A549 (cell line): ENCODE measurements around the gene UBE2L5. TPM values are rescaled to one million over a fixed set of nuclear protein-coding genes. Genes with fewer than 3 reads are reported as not detected.

Experiments used
- ATAC-seq, 2 experiments: fragments of 200-7000 bp in 1 of 2; fragments of >200 bp in 1 of 2; cut with Nextera tagmentation in 1 of 2; cut with Tn5 transposase in 1 of 2; 3 replicates each; pipeline versions ENCODE4 v1.8.0 to v1.9.1; 2018 to 2020; ENCODE audit warnings: mild to moderate bottlenecking in 1 of 2, moderate library complexity in 1 of 2
- CTCF ChIA-PET: fragments of 300-600 bp; sonication (Branson Sonifier 250); formaldehyde crosslinking; extraction: SDS; loops from one replicate; lab custom pipeline; 2021; ENCODE audit warnings: antibody characterized with exemption, inconsistent platforms; lab: Yijun Ruan, JAX
- POLR2A ChIA-PET: fragments of 350-600 bp; formaldehyde crosslinking; extraction: SDS; loops from one replicate; lab custom pipeline; 2021; ENCODE audit warnings: antibody characterized with exemption, inconsistent platforms; lab: Yijun Ruan, JAX
- DNase-seq, 2 experiments: peaks; one replicate each; pipeline versions ENCODE4 v3.0.0 to v3.0.0-alpha.2; 2011 to 2016; ENCODE audit warnings: low read depth in 1 of 2, low spot score in 1 of 2
- FAIRE-seq: peaks from 2 replicates; lab custom pipeline; 2011; peaks lifted over from hg19 to GRCh38; lab: Jason Lieb, UNC
- H3K27ac ChIP-seq, 2 experiments: fragments of >200 bp; sonication (Bioruptor Twin); formaldehyde crosslinking; 3 replicates each; pipeline ENCODE4 v1.5.1; 2016 to 2017
- H3K4me1 ChIP-seq: fragments of >200 bp; sonication (Bioruptor Twin); formaldehyde crosslinking; 3 replicates; pipeline ENCODE4 v1.6.1; 2016
- H3K4me2 ChIP-seq: fragments of >200 bp; sonication (Bioruptor Twin); formaldehyde crosslinking; 3 replicates; pipeline ENCODE4 v1.6.1; 2016
- H3K4me3 ChIP-seq: fragments of >200 bp; sonication (Bioruptor Twin); formaldehyde crosslinking; 3 replicates; pipeline ENCODE4 v1.5.1; 2016
- H3K9me3 ChIP-seq: fragments of >200 bp; sonication (Bioruptor Twin); formaldehyde crosslinking; 3 replicates; pipeline ENCODE4 v1.6.1; 2016
- BCL3 ChIP-seq: fragments of >200 bp; sonication (Bioruptor Twin); formaldehyde crosslinking; IDR thresholded peaks from 3 replicates; pipeline ENCODE4 v1.6.1; 2016
- BHLHE40 ChIP-seq: IDR thresholded peaks from 2 replicates; pipeline ENCODE4 v1.6.1; 2012; ENCODE audit warnings: low read depth, low read length, inconsistent platforms
- CBX2 ChIP-seq: fragments of 200-600 bp; sonication (generic); IDR thresholded peaks from 2 replicates; pipeline ENCODE4 v1.6.1; 2016; ENCODE audit warnings: low read depth, mild to moderate bottlenecking, borderline replicate concordance
- CHD4 ChIP-seq: fragments of 200-600 bp; sonication (generic); IDR thresholded peaks from 2 replicates; pipeline ENCODE4 v1.6.1; 2016; ENCODE audit warnings: antibody characterized with exemption, mild to moderate bottlenecking, borderline replicate concordance
- CTCF ChIP-seq: fragments of >200 bp; sonication (Bioruptor Twin); formaldehyde crosslinking; IDR thresholded peaks from 3 replicates; pipeline ENCODE4 v1.5.1; 2016
- E2F6 ChIP-seq: IDR thresholded peaks from 2 replicates; pipeline ENCODE4 v1.6.1; 2012; ENCODE audit warnings: low read depth, borderline replicate concordance
- EHF ChIP-seq: fragments of 250-450 bp; sonication (Bioruptor Pico); IDR thresholded peaks from 2 replicates; pipeline ENCODE4 v1.5.0; 2020; ENCODE audit warnings: mild to moderate bottlenecking
- EHMT2 ChIP-seq: fragments of 200-600 bp; sonication (generic); IDR thresholded peaks from 2 replicates; pipeline ENCODE4 v1.6.1; 2016; ENCODE audit warnings: antibody characterized with exemption, low read depth, mild to moderate bottlenecking, moderate library complexity
- ESRRA ChIP-seq: fragments of 150-350 bp; IDR thresholded peaks from 2 replicates; pipeline ENCODE4 v1.6.1; 2014; ENCODE audit warnings: mild to moderate bottlenecking, low read length, borderline replicate concordance
- FOSB ChIP-seq: fragments of 250-450 bp; sonication (Bioruptor Pico); IDR thresholded peaks from 2 replicates; pipeline ENCODE4 v1.5.0; 2020; ENCODE audit warnings: mild to moderate bottlenecking, moderate library complexity
- FOSL2 ChIP-seq, 2 experiments: fragments of 450-650 bp in 1 of 2; fragments of >200 bp in 1 of 2; sonication (Bioruptor Twin) in 1 of 2; formaldehyde crosslinking; IDR thresholded peaks; 2 replicates each; pipeline versions ENCODE4 v1.5.0 to v1.6.1; 2016 to 2020; ENCODE audit warnings: mild to moderate bottlenecking in 1 of 2, moderate library complexity in 1 of 2
- FOXS1 ChIP-seq: fragments of 250-450 bp; sonication (Bioruptor Pico); IDR thresholded peaks from 2 replicates; pipeline ENCODE4 v1.5.0; 2020; ENCODE audit warnings: mild to moderate bottlenecking, moderate library complexity
- HES2 ChIP-seq: fragments of >200 bp; sonication (Bioruptor Twin); formaldehyde crosslinking; IDR thresholded peaks from 2 replicates; pipeline ENCODE4 v1.6.1; 2016
- HMGXB4 ChIP-seq: fragments of 250-450 bp; sonication (Bioruptor Pico); IDR thresholded peaks from 2 replicates; pipeline ENCODE4 v1.5.0; 2021; ENCODE audit warnings: mild to moderate bottlenecking, moderate library complexity, borderline replicate concordance
- HOXA7 ChIP-seq: fragments of 250-450 bp; sonication (Bioruptor Pico); IDR thresholded peaks from 2 replicates; pipeline ENCODE4 v1.5.0; 2020; ENCODE audit warnings: mild to moderate bottlenecking, moderate library complexity
- KDM1A ChIP-seq: fragments of 200-600 bp; sonication (generic); IDR thresholded peaks from 2 replicates; pipeline ENCODE4 v1.6.1; 2016; ENCODE audit warnings: low read depth, mild to moderate bottlenecking
- MAFK ChIP-seq: fragments of 450-650 bp; IDR thresholded peaks from 2 replicates; pipeline ENCODE4 v1.6.1; 2014; ENCODE audit not compliant: partially characterized antibody
- MAX ChIP-seq: IDR thresholded peaks from 2 replicates; pipeline ENCODE4 v1.6.1; 2012
- MAZ ChIP-seq: fragments of 150-350 bp; IDR thresholded peaks from 2 replicates; pipeline ENCODE4 v1.6.1; 2014; ENCODE audit warnings: antibody characterized with exemption, low read depth, low read length, borderline replicate concordance
- PBX3 ChIP-seq: IDR thresholded peaks from 2 replicates; pipeline ENCODE4 v1.6.1; 2012
- PHF8 ChIP-seq: fragments of 200-600 bp; sonication (generic); IDR thresholded peaks from 2 replicates; pipeline ENCODE4 v1.6.1; 2016; ENCODE audit warnings: low read depth, mild to moderate bottlenecking, antibody characterized with exemption, moderate library complexity, borderline replicate concordance
- RNF2 ChIP-seq: fragments of 200-600 bp; sonication (generic); IDR thresholded peaks from 2 replicates; pipeline ENCODE4 v1.6.1; 2016; ENCODE audit warnings: low read depth, mild to moderate bottlenecking, antibody characterized with exemption, moderate library complexity, borderline replicate concordance
- TP53 ChIP-seq: fragments of 250-450 bp; sonication (Bioruptor Pico); IDR thresholded peaks from 2 replicates; pipeline ENCODE4 v1.5.0; 2021; ENCODE audit warnings: mild to moderate bottlenecking, moderate library complexity
- ZC3H11A ChIP-seq: fragments of 450-650 bp; IDR thresholded peaks from 2 replicates; pipeline ENCODE4 v1.6.1; 2014; ENCODE audit warnings: antibody characterized with exemption, mild to moderate bottlenecking
- ZSCAN20 ChIP-seq: fragments of 250-450 bp; sonication (Bioruptor Pico); IDR thresholded peaks from 2 replicates; pipeline ENCODE4 v1.8.0; 2022; ENCODE audit warnings: mild to moderate bottlenecking, moderate library complexity
- WGBS: methylation state at CpG from one replicate; pipeline ENCODE4 v1.1.6; 2017; ENCODE audit errors: missing lambda C conversion rate; 5-methylcytosine and 5-hydroxymethylcytosine counted together
- polyA plus RNA-seq, 4 experiments: library from polyadenylated mRNA; depleted of rRNA in 3 of 4; stranded (reverse); fragments of >200 nt; fragmentation: RNase III in 1 of 4; extraction: RNeasy Plus Mini Kit Qiagen cat#74134 plus additional on column Dnase treatment in 1 of 4; gene quantifications; 2 replicates in 3 of 4; 3 replicates in 1 of 4; pipeline ENCODE4 v1.2.3, GENCODE V29; 2011 to 2017

The UBE2L5 gene
- polyA plus RNA-seq, 2 of the 4 experiments (the other 2 are of a cell fraction), result 0.31 TPM; not detected in 1

GRCh38 chr13:30400376-30400775 is 21.9 kb upstream of the UBE2L5 start:
- no peak overlapping the region for H3K4me2 ChIP-seq
- no peak for TF ChIP-seq CHD4
- no peak for TF ChIP-seq HOXA7 (CRISPR knock-in tag)
- TF ChIP-seq CBX2, result no peak
- TF ChIP-seq TP53 (CRISPR knock-in tag), result no peak
- no peak for TF ChIP-seq E2F6
- no peak for TF ChIP-seq HES2
- TF ChIP-seq FOXS1 (CRISPR knock-in tag), result no peak
- TF ChIP-seq HMGXB4 (CRISPR knock-in tag), result no peak
- no peak for TF ChIP-seq EHF (CRISPR knock-in tag)
- TF ChIP-seq KDM1A, result no peak
- H3K4me3 ChIP-seq, result no peak overlapping the region
- H3K27ac ChIP-seq, result no peak overlapping the region
- 100% methylated on average over 2 of the region's 2 CpGs for WGBS
- ATAC-seq, result no peak
- peaks cover 6% of the 10 kb centered on the region for H3K4me1 ChIP-seq
- H3K9me3 ChIP-seq, result no peaks in the 10 kb centered on the region
- DNase-seq, result no peak
- CTCF ChIA-PET, result interaction anchor here (1.1 kb wide), 1 partner anchor 7 kb away, joined by 3 read pairs; no protein-coding TSS in a partner anchor
- POLR2A ChIA-PET, result no interaction called here
- no peak for FAIRE-seq

GRCh38 chr13:30401347-30401746 is 20.9 kb upstream of the UBE2L5 start:
- no peak overlapping the region for H3K27ac ChIP-seq
- ATAC-seq, result no peak
- POLR2A ChIA-PET, result no interaction called here

GRCh38 chr13:30403456-30403855 is 18.8 kb upstream of the UBE2L5 start:
- H3K27ac ChIP-seq, result no peak overlapping the region
- ChIA-PET CTCF (no interaction called here), POLR2A (no interaction called here)
- H3K4me3 ChIP-seq, result no peak overlapping the region
- ATAC-seq, result no peak
- TF ChIP-seq FOSL2 (IDR thresholded peaks at IDR 0.05) (no peak), FOSL2 (CRISPR knock-in tag; IDR thresholded peaks at IDR 0.05) (no peak), EHMT2 (no peak), RNF2 (no peak), ESRRA (no peak), PHF8 (no peak), MAFK (no peak), MAZ (no peak), CTCF (no peak), ZC3H11A (no peak), PBX3 (no peak)
- no peak for DNase-seq
- H3K4me1 ChIP-seq, result peaks cover 3% of the 10 kb centered on the region; the same call in 2 of the 3 replicates
- no peak overlapping the region for H3K4me2 ChIP-seq
- no peaks in the 10 kb centered on the region for H3K9me3 ChIP-seq
- WGBS, result 78% methylated on average over 6 of the region's 6 CpGs
- FAIRE-seq, result no peak

More at GRCh38 chr13:30401347-30401746, 20.9 kb upstream of the UBE2L5 start:
- TF ChIP-seq ZSCAN20 (CRISPR knock-in tag), result no peak
- TF ChIP-seq FOSB, result no peak
- TF ChIP-seq HOXA7 (CRISPR knock-in tag), result no peak
- no peak for TF ChIP-seq MAZ
- no peak for TF ChIP-seq ESRRA
- TF ChIP-seq MAX, result no peak
- TF ChIP-seq BCL3, result no peak
- no peak for TF ChIP-seq BHLHE40
- no peak for TF ChIP-seq FOSL2 (IDR thresholded peaks at IDR 0.05)
- no peak for TF ChIP-seq FOSL2 (CRISPR knock-in tag; IDR thresholded peaks at IDR 0.05)
- no peak for TF ChIP-seq TP53 (CRISPR knock-in tag)
- TF ChIP-seq, all 56 proteins: peak for 0
- no peak overlapping the region for H3K4me2 ChIP-seq
- no peak overlapping the region for H3K4me3 ChIP-seq
- FAIRE-seq (no peak), DNase-seq (no peak)
- 73% methylated on average over 5 of the region's 5 CpGs for WGBS
- H3K4me1 ChIP-seq, result peaks cover 2% of the 10 kb centered on the region
- CTCF ChIA-PET, result no interaction called here
- no peaks in the 10 kb centered on the region for H3K9me3 ChIP-seq
